Effector memory CD8-positive, alpha-beta T cell (primary cell): ENCODE data around the gene PLOD2.

Experiments used
- ATAC-seq: fragments of 150-1000 bp; cut with Tn5 transposase; replicated peaks from 2 replicates; pipeline ENCODE4 v1.10.0; 2021; ENCODE audit warnings: mild to moderate bottlenecking, moderate library complexity
- DNase-seq, 3 experiments: peaks; one replicate each; pipeline ENCODE4 v3.0.0; 2021
- H3K27ac Mint-ChIP-seq, 2 donors: one replicate each; pipeline ENCODE4 v1.8.0; 2022; ENCODE audit warnings: mild to moderate bottlenecking in 2 of 2, mixed read lengths in 2 of 2, moderate library complexity in 2 of 2
- H3K27me3 Mint-ChIP-seq, 2 donors: one replicate each; pipeline ENCODE4 v1.8.0; 2022; ENCODE audit warnings: mixed read lengths in 2 of 2
- H3K36me3 Mint-ChIP-seq: one replicate; pipeline ENCODE4 v1.8.0; 2022; ENCODE audit warnings: mild to moderate bottlenecking, moderate library complexity, mixed read lengths; ENCODE audit not compliant: insufficient read depth
- H3K4me1 Mint-ChIP-seq, 2 donors: one replicate each; pipeline ENCODE4 v1.8.0; 2022; ENCODE audit warnings: low read depth in 2 of 2, mixed read lengths in 2 of 2
- H3K4me3 Mint-ChIP-seq, 2 donors: one replicate each; pipeline ENCODE4 v1.8.0; 2022; ENCODE audit warnings: mild to moderate bottlenecking in 2 of 2, mixed read lengths in 2 of 2, moderate library complexity in 2 of 2
- H3K9me3 Mint-ChIP-seq, 2 donors: one replicate each; pipeline ENCODE4 v1.8.0; 2022; ENCODE audit warnings: mixed read lengths in 2 of 2

The PLOD2 gene

GRCh38 chr3:146145642-146146041 lies 15.3 kb downstream of the PLOD2 start:
- H3K4me1 Mint-ChIP-seq = no peaks in the 10 kb centered on the region
- no peaks in the 10 kb centered on the region for H3K27me3 Mint-ChIP-seq
- no peak overlapping the region for H3K27ac Mint-ChIP-seq
- H3K9me3 Mint-ChIP-seq = no peaks in the 10 kb centered on the region
- no peak overlapping the region for H3K4me3 Mint-ChIP-seq
- H3K36me3 Mint-ChIP-seq = no peaks in the 10 kb centered on the region
- DNase-seq = no peak
- ATAC-seq = no peak

DNA sequence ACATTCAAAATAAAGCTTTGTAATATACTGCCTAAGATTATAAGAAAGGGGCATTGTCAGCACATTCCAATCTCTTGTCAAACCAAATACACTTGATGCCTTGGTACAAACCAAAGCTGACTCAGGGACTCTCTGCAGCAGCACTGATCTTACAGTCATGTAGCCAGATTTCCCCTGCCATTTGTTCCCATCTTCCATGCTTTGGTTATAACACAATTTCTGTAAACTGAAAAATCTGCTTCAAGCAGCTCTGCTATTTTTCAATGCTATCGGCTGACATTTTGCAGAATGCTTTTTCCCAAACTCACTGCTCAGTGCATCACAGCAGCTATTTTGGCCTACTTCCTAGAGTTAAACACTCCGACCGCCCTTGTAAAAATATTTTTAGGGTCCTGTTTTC lies 18.2 kb downstream of the PLOD2 start:
- no peak overlapping the region for H3K27ac Mint-ChIP-seq
- no peaks in the 10 kb centered on the region for H3K9me3 Mint-ChIP-seq
- no peaks in the 10 kb centered on the region for H3K36me3 Mint-ChIP-seq
- DNase-seq = no peak
- no peak for ATAC-seq
- no peaks in the 10 kb centered on the region for H3K4me1 Mint-ChIP-seq
- H3K4me3 Mint-ChIP-seq = no peak overlapping the region
- no peaks in the 10 kb centered on the region for H3K27me3 Mint-ChIP-seq

DNA sequence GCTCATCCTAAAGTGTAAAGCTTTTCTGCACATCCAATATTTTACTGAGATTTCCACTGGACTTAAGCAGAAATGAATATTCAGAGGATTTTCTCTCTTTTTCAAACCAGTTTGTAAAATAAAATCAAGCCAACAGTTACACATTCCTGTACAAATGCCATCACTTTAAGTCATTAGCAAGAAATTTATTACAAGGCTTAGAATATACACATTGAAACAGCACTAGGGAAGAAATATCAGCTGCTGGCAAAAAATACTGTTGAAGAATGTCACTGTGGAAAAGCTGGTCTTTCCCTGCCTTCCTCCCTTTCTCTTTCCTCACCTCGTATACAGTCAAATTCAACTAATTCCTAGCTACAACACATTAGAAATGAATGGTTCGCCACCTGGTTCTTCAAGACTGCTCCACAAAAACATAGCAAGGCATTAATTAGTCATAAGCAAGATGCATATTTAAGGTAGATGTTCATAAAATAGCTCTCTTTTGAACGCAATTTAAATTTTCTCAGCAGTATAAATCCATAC lies 21.3 kb downstream of the PLOD2 start:
- Mint-ChIP-seq H3K36me3 (no peaks in the 10 kb centered on the region), H3K27ac (no peak overlapping the region), H3K4me3 (no peak overlapping the region), H3K27me3 (no peaks in the 10 kb centered on the region), H3K4me1 (no peaks in the 10 kb centered on the region), H3K9me3 (no peaks in the 10 kb centered on the region)
- ATAC-seq (no peak), DNase-seq (no peak)

DNA sequence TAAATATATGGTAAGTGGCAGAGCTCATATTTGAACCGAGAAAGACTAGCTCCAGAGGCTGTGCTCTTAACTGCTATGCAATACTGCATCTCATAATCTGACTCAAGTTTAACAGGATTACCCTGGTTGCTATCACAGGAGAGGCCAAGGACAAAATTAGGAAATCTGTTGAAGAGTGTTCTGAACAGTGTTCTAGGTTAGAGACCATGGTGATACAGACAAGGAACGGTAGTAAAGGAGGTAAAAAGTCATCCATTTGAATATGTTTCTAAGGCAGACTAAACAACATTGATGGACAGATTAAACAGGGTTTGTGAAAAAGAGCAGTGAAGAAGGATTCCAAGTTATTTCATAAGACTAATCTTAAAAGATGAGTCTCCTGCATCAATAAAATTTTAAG lies 22.1 kb downstream of the PLOD2 start:
- no peaks in the 10 kb centered on the region for H3K4me1 Mint-ChIP-seq
- H3K9me3 Mint-ChIP-seq = no peaks in the 10 kb centered on the region
- H3K4me3 Mint-ChIP-seq = no peak overlapping the region
- H3K27ac Mint-ChIP-seq = no peak overlapping the region
- no peak for ATAC-seq
- H3K27me3 Mint-ChIP-seq = no peaks in the 10 kb centered on the region
- no peaks in the 10 kb centered on the region for H3K36me3 Mint-ChIP-seq
- DNase-seq = no peak

DNA sequence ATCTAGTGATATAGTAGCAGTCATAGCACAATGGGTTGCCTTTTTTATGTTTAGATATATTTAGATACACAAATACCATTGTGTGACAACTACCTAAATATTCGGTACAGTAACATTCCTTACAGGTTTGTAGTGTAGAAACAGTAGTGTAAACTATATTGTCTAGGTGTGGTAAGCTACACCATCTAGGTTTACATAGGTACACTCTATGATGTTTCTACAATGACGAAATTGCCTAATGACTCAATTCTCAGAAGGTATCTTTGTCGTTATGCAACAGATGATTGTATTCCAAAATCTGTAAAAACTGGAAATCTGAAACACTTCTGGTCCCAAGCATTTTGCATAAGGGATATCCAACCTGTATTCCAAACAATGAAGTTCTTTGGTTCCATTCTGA lies 24.3 kb downstream of the PLOD2 start:
- no peak for DNase-seq
- no peaks in the 10 kb centered on the region for H3K36me3 Mint-ChIP-seq
- H3K9me3 Mint-ChIP-seq = peaks cover 0 to 3% of the 10 kb centered on the region in 2 donors
- no peaks in the 10 kb centered on the region for H3K27me3 Mint-ChIP-seq
- H3K4me1 Mint-ChIP-seq = no peaks in the 10 kb centered on the region
- no peak overlapping the region for H3K4me3 Mint-ChIP-seq
- no peak for ATAC-seq
- no peak overlapping the region for H3K27ac Mint-ChIP-seq

DNA sequence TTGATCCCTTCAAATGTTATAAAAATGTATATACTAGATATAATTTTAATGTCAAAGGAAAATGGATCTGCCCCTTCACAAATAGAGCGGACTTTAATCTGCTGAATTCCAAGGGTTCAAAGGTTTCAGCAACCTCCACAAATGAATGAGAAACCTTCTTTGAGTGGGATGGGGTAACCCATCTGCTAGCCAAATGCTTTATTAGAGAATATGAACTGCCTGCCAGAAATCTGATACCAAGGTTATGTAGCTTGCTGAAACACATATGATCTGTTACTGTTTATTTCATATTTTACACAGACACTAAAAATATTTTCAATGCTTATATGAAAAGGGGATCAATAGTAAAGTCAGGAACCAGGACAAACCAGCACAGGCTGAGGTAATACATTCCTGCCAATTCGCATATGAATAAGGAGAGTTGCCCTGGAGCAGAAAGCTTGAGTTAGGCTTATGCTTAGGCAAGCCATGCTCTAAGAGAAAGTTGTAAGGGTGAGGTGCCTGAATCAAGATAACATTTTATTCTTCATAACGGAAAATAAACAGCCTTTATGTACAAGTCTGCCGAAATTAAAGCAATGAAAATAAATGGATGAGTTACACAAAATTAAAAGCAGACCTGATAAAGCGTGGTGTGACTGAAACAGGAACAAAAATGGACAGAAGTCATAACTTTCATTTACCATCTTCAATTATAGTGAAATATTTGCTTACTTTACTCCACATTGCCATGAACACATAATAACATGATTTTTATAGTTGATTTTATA lies 26.5 kb downstream of the PLOD2 start:
- ATAC-seq (no peak), DNase-seq (no peak)
- Mint-ChIP-seq H3K36me3 (no peaks in the 10 kb centered on the region), H3K4me1 (no peaks in the 10 kb centered on the region), H3K27ac (no peak overlapping the region), H3K9me3 (peaks cover 0 to 3% of the 10 kb centered on the region in 2 donors), H3K4me3 (no peak overlapping the region), H3K27me3 (no peaks in the 10 kb centered on the region)

DNA sequence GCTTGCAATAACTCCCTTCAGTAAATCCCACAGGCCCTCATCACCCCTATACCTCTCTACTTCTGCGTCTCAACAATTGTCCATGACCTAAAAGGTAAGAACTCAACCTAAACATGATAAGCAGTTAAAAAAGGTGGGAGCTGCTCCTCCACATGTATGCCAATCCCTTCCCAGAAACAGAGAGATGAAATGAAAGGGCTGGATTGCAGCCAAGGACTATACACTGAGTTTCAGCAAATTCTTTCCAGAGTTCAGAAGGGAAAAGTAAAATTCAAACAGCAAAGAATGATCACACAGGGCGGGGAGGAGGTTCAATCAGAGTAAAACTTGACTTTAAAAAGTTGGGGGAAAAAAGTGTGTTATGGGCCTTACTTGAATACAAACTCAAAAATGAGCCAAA lies 27.5 kb downstream of the PLOD2 start:
- no peaks in the 10 kb centered on the region for H3K36me3 Mint-ChIP-seq
- no peak overlapping the region for H3K4me3 Mint-ChIP-seq
- no peaks in the 10 kb centered on the region for H3K4me1 Mint-ChIP-seq
- H3K27ac Mint-ChIP-seq = no peak overlapping the region
- DNase-seq (no peak), ATAC-seq (no peak)
- H3K9me3 Mint-ChIP-seq = peaks cover 0 to 3% of the 10 kb centered on the region in 2 donors
- H3K27me3 Mint-ChIP-seq = no peaks in the 10 kb centered on the region

- Mint-ChIP-seq H3K4me1 (no peaks in the 10 kb centered on the region), H3K4me3 (no peak overlapping the region), H3K36me3 (no peaks in the 10 kb centered on the region), H3K27me3 (no peaks in the 10 kb centered on the region), H3K9me3 (peaks cover 0 to 3% of the 10 kb centered on the region in 2 donors), H3K27ac (no peak overlapping the region)
- no peak for ATAC-seq
- DNase-seq = no peak
Measured at GRCh38 chr3:146131616-146132410, 29.2 kb downstream of the PLOD2 start.

DNA sequence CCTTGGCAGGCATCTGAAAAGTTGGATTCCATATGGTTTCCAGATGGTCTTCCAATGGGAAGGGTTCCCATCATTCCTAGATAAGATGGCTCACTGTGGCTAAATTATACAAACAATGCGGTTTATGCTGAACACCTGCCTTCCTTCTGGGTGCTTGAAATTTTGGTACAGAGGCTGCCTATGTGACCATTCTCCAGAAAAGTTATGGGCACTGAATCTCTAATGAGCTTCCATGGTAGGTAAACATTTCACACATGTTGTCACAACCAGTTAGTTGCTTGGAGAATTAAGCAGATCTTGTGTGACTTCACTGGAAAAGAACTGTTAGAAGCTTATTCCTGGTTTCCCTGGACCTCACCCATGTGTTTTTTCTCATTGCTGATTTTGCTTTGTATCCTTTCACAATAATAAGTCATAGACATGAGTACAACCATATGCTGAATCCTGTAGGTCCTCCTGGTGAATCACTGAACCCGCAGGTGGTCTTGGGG lies 30.1 kb downstream of the PLOD2 start:
- H3K9me3 Mint-ChIP-seq = peaks cover 0 to 3% of the 10 kb centered on the region in 2 donors
- no peaks in the 10 kb centered on the region for H3K27me3 Mint-ChIP-seq
- ATAC-seq (no peak), DNase-seq (no peak)
- no peaks in the 10 kb centered on the region for H3K36me3 Mint-ChIP-seq
- H3K4me3 Mint-ChIP-seq = no peak overlapping the region
- no peak overlapping the region for H3K27ac Mint-ChIP-seq
- H3K4me1 Mint-ChIP-seq = no peaks in the 10 kb centered on the region

DNA sequence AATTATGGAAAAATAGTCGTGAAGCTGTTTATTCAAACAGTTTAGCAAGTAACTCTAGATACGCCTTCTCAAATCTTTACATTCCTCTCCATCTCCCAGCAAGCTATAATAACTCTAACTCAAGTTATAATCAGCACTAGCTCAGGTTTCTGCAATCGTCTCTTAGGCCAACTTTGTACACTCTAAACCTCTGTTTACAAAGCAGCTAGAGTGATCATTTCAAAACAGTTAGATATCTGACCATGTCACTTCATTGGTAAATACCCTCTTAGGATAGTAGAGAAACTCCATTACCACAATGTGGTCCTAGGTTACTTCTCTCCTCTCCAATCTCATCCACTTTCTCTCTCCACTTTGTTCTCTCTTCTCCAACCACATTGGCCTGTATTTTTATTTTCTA lies 31.2 kb downstream of the PLOD2 start:
- no peak overlapping the region for H3K4me3 Mint-ChIP-seq
- peaks cover 0 to 3% of the 10 kb centered on the region in 2 donors for H3K9me3 Mint-ChIP-seq
- no peaks in the 10 kb centered on the region for H3K27me3 Mint-ChIP-seq
- no peak for ATAC-seq
- no peak for DNase-seq
- no peaks in the 10 kb centered on the region for H3K36me3 Mint-ChIP-seq
- no peaks in the 10 kb centered on the region for H3K4me1 Mint-ChIP-seq
- H3K27ac Mint-ChIP-seq = no peak overlapping the region

DNA sequence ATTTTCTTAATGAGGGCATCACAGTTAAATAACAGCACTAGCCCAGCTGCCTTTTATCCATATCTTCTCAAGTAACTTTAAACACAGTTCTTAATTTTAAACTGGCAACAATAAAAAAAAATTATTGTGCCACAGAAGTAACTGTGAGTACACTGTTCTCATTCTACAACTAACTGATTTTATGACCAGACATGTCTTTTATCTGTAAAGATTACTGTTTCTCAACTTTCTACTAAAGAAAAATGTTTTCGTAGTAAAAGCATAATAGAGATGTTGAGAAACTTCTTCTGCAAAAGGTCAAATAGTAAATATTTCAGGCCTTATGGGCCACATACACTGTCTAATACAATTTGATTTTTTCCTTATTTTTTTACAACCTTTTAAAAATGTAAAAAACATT lies 32.0 kb downstream of the PLOD2 start:
- Mint-ChIP-seq H3K27me3 (no peaks in the 10 kb centered on the region), H3K9me3 (peaks cover 3 to 5% of the 10 kb centered on the region in 2 donors), H3K4me3 (no peak overlapping the region), H3K4me1 (no peaks in the 10 kb centered on the region), H3K36me3 (no peaks in the 10 kb centered on the region), H3K27ac (no peak overlapping the region)
- no peak for ATAC-seq
- no peak for DNase-seq

DNA sequence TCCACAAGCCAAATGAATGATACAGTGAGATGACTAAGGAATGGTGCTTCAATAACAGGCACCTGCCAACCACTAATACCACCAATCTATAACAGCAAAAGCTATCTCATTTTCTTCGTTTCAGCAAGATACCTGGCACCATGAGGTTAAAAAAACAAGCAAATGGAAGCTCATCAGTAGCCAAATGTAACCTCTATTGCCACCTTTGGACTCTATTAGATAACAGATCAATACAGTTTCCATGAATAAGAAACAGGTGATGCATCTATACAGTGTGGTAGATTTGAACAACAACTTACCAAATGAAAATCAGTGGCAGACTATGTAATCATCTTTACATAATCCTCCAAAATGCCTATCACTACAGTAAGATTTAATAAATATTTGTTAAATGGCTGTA lies 32.8 kb downstream of the PLOD2 start:
- Mint-ChIP-seq H3K4me1 (no peaks in the 10 kb centered on the region), H3K27me3 (no peaks in the 10 kb centered on the region), H3K36me3 (no peaks in the 10 kb centered on the region), H3K27ac (no peak overlapping the region), H3K4me3 (no peak overlapping the region), H3K9me3 (peaks cover 3 to 5% of the 10 kb centered on the region in 2 donors)
- ATAC-seq (no peak), DNase-seq (no peak)

GRCh38 chr3:146125951-146126350 lies 35.0 kb downstream of the PLOD2 start:
- H3K4me3 Mint-ChIP-seq = no peak overlapping the region
- H3K9me3 Mint-ChIP-seq = peaks cover 1 to 5% of the 10 kb centered on the region in 2 donors
- H3K27ac Mint-ChIP-seq = no peak overlapping the region
- DNase-seq (no peak), ATAC-seq (no peak)
- H3K4me1 Mint-ChIP-seq = no peaks in the 10 kb centered on the region
- no peaks in the 10 kb centered on the region for H3K27me3 Mint-ChIP-seq
- no peaks in the 10 kb centered on the region for H3K36me3 Mint-ChIP-seq
